B cell (primary cell): ENCODE data around the gene UNC5B. TPM values are rescaled to one million over a fixed set of nuclear protein-coding genes. Genes with fewer than 3 reads are reported as not detected.

Source experiments
- ATAC-seq: fragments of 200-7000 bp; cut with Tn5 transposase; one replicate; pipeline ENCODE4 v1.10.0; 2021; ENCODE audit warnings: low read depth, mild to moderate bottlenecking, moderate number of reproducible peaks, moderate library complexity
- CTCF ChIA-PET: fragments of 350-600 bp; sonication (Branson Sonifier 250); formaldehyde crosslinking; loops from one replicate; lab custom pipeline; 2021; ENCODE audit warnings: antibody characterized with exemption, inconsistent platforms; lab: Charles Lee
- POLR2A ChIA-PET: fragments of 350-600 bp; sonication (Branson Sonifier 250); formaldehyde crosslinking; loops from one replicate; lab custom pipeline; 2021; ENCODE audit warnings: antibody characterized with exemption; lab: Charles Lee
- DNase-seq: peaks from one replicate; pipeline ENCODE4 v3.0.0; 2013
- H2AFZ ChIP-seq: 2 replicates; pipeline ENCODE4 v1.6.1; 2012; ENCODE audit warnings: mild to moderate bottlenecking, low read depth, low read length; ENCODE audit not compliant: insufficient read depth, poor library complexity, severe bottlenecking
- H3K27ac ChIP-seq, 2 donors: 1 replicate in 1 of 2; 2 replicates in 1 of 2; pipeline ENCODE4 v1.5.1; 2012 to 2013; ENCODE audit warnings: low read length in 2 of 2, mild to moderate bottlenecking in 2 of 2, moderate library complexity in 1 of 2
- H3K27me3 ChIP-seq, 4 experiments: fragments of 200-600 bp in 1 of 4; sonication (generic) in 1 of 4; replicated peaks in 1 of 4; 1 replicate in 2 of 4; 2 replicates in 2 of 4; pipeline versions ENCODE4 v1.6.1 to v1.7.0; 2013 to 2016; ENCODE audit warnings: low read length in 3 of 4, mild to moderate bottlenecking in 2 of 4, mixed read lengths in 1 of 4, moderate library complexity in 1 of 4; ENCODE audit not compliant: insufficient read depth in 4 of 4, control insufficient read depth in 3 of 4; ENCODE audit errors: control extremely low read depth in 1 of 4
- H3K36me3 ChIP-seq, 2 experiments: replicated peaks in 1 of 2; 1 replicate in 1 of 2; 2 replicates in 1 of 2; pipeline versions ENCODE4 v1.6.1 to v1.7.1; 2013; ENCODE audit warnings: low read length in 1 of 2; ENCODE audit not compliant: insufficient read depth in 2 of 2, control insufficient read depth in 1 of 2; ENCODE audit errors: control extremely low read depth in 1 of 2, extremely low read depth in 1 of 2
- H3K4me1 ChIP-seq, 2 donors: fragments of 200-600 bp in 1 of 2; sonication (generic) in 1 of 2; 1 replicate in 1 of 2; 2 replicates in 1 of 2; pipeline versions ENCODE4 v1.5.1 to v1.6.1; 2013 to 2017; ENCODE audit warnings: low read length in 2 of 2; ENCODE audit not compliant: control insufficient read depth in 2 of 2, insufficient read depth in 2 of 2
- H3K4me2 ChIP-seq: replicated peaks from 2 replicates; pipeline ENCODE3; 2012; ENCODE audit warnings: mild to moderate bottlenecking, low read depth, low read length; ENCODE audit not compliant: poor library complexity, severe bottlenecking
- H3K4me3 ChIP-seq, 5 experiments: fragments of 200-600 bp in 1 of 5; sonication (generic) in 1 of 5; 1 replicate in 3 of 5; 2 replicates in 2 of 5; pipeline versions ENCODE4 v1.5.1 to v1.7.0; 2011 to 2016; ENCODE audit warnings: low read length in 4 of 5, mild to moderate bottlenecking in 4 of 5, low read depth in 2 of 5, control low read depth in 1 of 5, moderate library complexity in 1 of 5; ENCODE audit not compliant: insufficient read depth in 1 of 5; ENCODE audit errors: control extremely low read depth in 1 of 5, extremely low read depth in 1 of 5
- H3K79me2 ChIP-seq: fragments of 200-600 bp; sonication (generic); one replicate; pipeline ENCODE4 v1.6.0; 2016; ENCODE audit warnings: low read length; ENCODE audit not compliant: control insufficient read depth, insufficient read depth
- H3K9ac ChIP-seq: fragments of 200-600 bp; sonication (generic); 2 replicates; pipeline ENCODE4 v1.6.1; 2017; ENCODE audit warnings: mild to moderate bottlenecking, low read length, moderate library complexity
- H3K9me3 ChIP-seq, 3 donors: one replicate each; pipeline versions ENCODE4 v1.6.1 to v1.7.1; 2013; ENCODE audit warnings: low read length in 2 of 3; ENCODE audit not compliant: control insufficient read depth in 2 of 3, insufficient read depth in 1 of 3; ENCODE audit errors: control extremely low read depth in 1 of 3
- H4K20me1 ChIP-seq: 2 replicates; pipeline ENCODE4 v1.6.0; 2012; ENCODE audit warnings: mild to moderate bottlenecking, low read length; ENCODE audit not compliant: insufficient read depth, control insufficient read depth, poor library complexity, severe bottlenecking
- H3K27ac Mint-ChIP-seq: one replicate; pipeline ENCODE4 v1.8.0; 2021; ENCODE audit warnings: mixed read lengths
- H3K27me3 Mint-ChIP-seq: one replicate; pipeline ENCODE4 v1.8.0; 2021; ENCODE audit warnings: mixed read lengths
- H3K4me1 Mint-ChIP-seq: one replicate; pipeline ENCODE4 v1.8.0; 2021; ENCODE audit warnings: mixed read lengths
- H3K4me3 Mint-ChIP-seq: one replicate; pipeline ENCODE4 v1.8.0; 2021; ENCODE audit warnings: mixed read lengths
- H3K9me3 Mint-ChIP-seq: one replicate; pipeline ENCODE4 v1.8.0; 2022; ENCODE audit warnings: mixed read lengths; ENCODE audit not compliant: insufficient read depth
- CTCF ChIP-seq: fragments of 200-600 bp; IDR thresholded peaks from one replicate; pipeline ENCODE4 v1.8.0; 2022; ENCODE audit warnings: antibody characterized with exemption, mild to moderate bottlenecking
- EZH2 ChIP-seq: IDR thresholded peaks from 2 replicates; pipeline ENCODE4 v1.6.1; 2012; ENCODE audit warnings: borderline replicate concordance, low read depth, mild to moderate bottlenecking, moderate library complexity, low read length; ENCODE audit not compliant: insufficient read depth, poor library complexity, severe bottlenecking
- WGBS: methylation state at CpG from one replicate; pipeline ENCODE4 v1.1.5; 2013; ENCODE audit warnings: missing lambda C conversion rate; ENCODE audit not compliant: insufficient coverage; 5-methylcytosine and 5-hydroxymethylcytosine counted together
- intact Hi-C: fragments of 100-400 bp; cut with micrococcal nuclease; formaldehyde crosslinking; loops from one replicate; pipeline ENCODE4 v1.10.0; 2022
- polyA plus RNA-seq: library from polyadenylated mRNA; depleted of rRNA; stranded (reverse); fragments of >200 nt; gene quantifications from 2 replicates; pipeline ENCODE4 v1.2.3, GENCODE V29; 2012
- total RNA-seq, 2 donors: library from RNA; stranded (reverse); fragments of 120-200 nt in 1 of 2; gene quantifications; 1 replicate in 1 of 2; 2 replicates in 1 of 2; pipeline versions ENCODE4 v1.2.3 to v1.2.4, GENCODE V29; 2013 to 2022

Gene UNC5B
- total and polyA plus RNA-seq, 2 donors (not counting 1 experiment from before 2014, with no cell fraction given): not detected

GRCh38 chr10:71289421-71290130 lies 77.2 kb downstream of the UNC5B start:
- H3K4me1 Mint-ChIP-seq: peaks cover 6% of the 10 kb centered on the region
- WGBS: 31% methylated on average over 11 of the region's 12 CpGs
- Histone ChIP-seq H3K27me3 (no peaks in the 10 kb centered on the region), H4K20me1 (no peaks in the 10 kb centered on the region), H3K27ac (no peak overlapping the region), H3K9ac (no peak overlapping the region), H3K4me1 (no peaks in the 10 kb centered on the region), H2AFZ (no peak overlapping the region), H3K4me3 (no peak overlapping the region), H3K36me3 (no peaks in the 10 kb centered on the region), H3K4me2 (no peak overlapping the region), H3K79me2 (no peaks in the 10 kb centered on the region), H3K9me3 (peaks cover 0 to 5% (median 0%) of the 10 kb centered on the region in 3 donors)
- peaks cover 10% of the 10 kb centered on the region for H3K27me3 Mint-ChIP-seq
- CTCF ChIA-PET: interaction anchor here (1.4 kb wide), 1 partner anchor 15 kb away, joined by 4 read pairs; no protein-coding TSS in a partner anchor
- no peak for TF ChIP-seq EZH2
- intact Hi-C loops: no loop called here
- no peak overlapping the region for H3K4me3 Mint-ChIP-seq
- no peak overlapping the region for H3K27ac Mint-ChIP-seq
- H3K9me3 Mint-ChIP-seq: no peaks in the 10 kb centered on the region
- POLR2A ChIA-PET: no interaction called here
- ATAC-seq (no peak), DNase-seq (no peak)

GRCh38 chr10:71290331-71290730 lies 78.0 kb downstream of the UNC5B start:
- 98% methylated on average over 2 of the region's 3 CpGs for WGBS
- ChIA-PET CTCF (interaction anchor here (1.4 kb wide), 1 partner anchor 14 kb away, joined by 4 read pairs; no protein-coding TSS in a partner anchor), POLR2A (no interaction called here)
- Mint-ChIP-seq H3K27me3 (peaks cover 16% of the 10 kb centered on the region), H3K27ac (no peak overlapping the region), H3K4me1 (peaks cover 6% of the 10 kb centered on the region), H3K4me3 (no peak overlapping the region), H3K9me3 (no peaks in the 10 kb centered on the region)
- Histone ChIP-seq H4K20me1 (no peaks in the 10 kb centered on the region), H2AFZ (no peak overlapping the region), H3K4me2 (no peak overlapping the region), H3K9ac (no peak overlapping the region), H3K79me2 (no peaks in the 10 kb centered on the region), H3K27ac (no peak overlapping the region), H3K36me3 (no peaks in the 10 kb centered on the region), H3K4me1 (no peaks in the 10 kb centered on the region), H3K4me3 (no peak overlapping the region), H3K9me3 (peaks cover 0 to 4% (median 0%) of the 10 kb centered on the region in 3 donors), H3K27me3 (no peaks in the 10 kb centered on the region)
- intact Hi-C loops: no loop called here
- ATAC-seq: no peak
- no peak for TF ChIP-seq CTCF
- no peak for TF ChIP-seq EZH2
- no peak for DNase-seq
